A204.1 (cell line): ENCODE results near the gene CCDC88C.
"Not testable (repeated sequence)": the region's sequence is repeated elsewhere in the genome, so short reads cannot be mapped to it uniquely, and the experiment has no call there.

Experiments
- FAIRE-seq: peaks from 2 replicates; lab custom pipeline; 2012; peaks lifted over from hg19 to GRCh38; lab: Jason Lieb, UNC

The CCDC88C gene

DNA sequence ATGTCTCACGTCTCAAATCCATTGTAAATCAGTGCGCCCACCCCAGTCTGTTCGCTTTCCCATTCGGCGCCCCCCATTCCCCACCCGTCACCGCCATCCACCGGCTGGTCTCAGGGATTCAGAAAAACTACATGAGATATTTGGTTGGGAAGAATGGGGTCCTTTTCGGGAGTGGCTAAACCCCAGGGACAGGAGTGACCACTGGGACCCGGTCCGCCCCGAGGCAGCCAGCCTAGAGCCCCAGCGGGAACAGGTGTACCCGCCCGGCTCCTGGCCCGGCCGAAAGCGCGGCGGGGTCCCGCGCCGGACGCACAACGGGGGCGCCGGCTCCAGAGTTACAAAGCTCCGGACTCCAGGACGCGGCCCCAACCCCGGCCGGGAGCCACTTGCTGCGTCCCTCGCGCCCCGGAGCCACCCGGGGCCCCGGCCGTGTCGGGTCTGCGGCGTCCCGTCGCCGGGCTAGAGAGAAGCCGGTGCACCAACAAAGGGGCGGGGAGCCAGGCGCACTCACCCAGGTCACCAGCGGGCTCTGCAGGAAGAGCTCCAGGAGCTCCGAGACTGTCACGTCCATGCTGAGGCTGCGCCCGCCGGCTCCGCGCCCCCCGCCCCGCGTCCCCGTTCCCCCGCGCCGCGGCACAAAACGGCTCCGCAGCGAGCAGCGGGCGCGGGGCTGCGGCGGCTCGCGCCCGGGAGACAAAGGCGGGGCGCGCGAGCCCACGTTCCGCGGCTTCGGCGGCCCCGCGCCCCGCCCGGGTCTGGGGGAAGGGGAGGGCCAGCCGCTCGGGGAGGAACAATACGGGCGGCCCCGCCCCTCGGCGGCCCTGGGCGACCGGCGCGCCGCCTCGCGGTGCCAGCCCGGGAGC is at the start of gene CCDC88C:
Gene CCDC88C, minus strand, starts transcription at position 701 of the 863 bp plus-strand sequence. Its CDS starts 130 bp downstream, at position 571.
- FAIRE-seq, result no peak

- no peak for FAIRE-seq
Observed at GRCh38 chr14:91466192-91466591, 48.6 kb upstream of the CCDC88C start.

DNA sequence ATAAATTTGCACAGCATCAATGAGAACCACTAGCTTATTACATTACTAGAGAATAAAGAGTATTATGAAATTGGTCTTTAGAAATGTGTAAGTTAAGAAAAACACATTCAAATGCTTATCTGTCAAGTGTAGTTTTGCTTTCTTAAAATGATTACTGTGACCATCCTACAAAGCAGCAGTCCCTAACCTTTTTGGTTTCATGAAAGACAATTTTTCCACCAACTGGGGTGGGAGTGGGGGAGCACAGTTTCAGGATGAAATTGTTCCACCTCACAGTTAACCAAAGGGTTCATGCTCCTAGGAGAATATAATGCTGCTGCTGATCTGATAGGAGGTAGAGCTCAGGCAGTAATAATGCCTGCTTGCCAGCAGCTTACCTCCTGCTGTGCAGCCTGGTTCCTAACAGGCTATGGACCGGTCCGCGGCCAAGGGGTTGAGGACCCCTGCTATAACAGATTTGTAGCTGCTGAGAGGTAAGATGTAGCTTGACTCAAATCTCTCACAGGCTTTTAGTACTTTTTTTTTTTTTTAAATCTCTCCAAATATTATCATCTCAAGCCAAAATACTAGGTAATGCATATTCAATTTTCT is 47.1 kb upstream of the CCDC88C start:
- FAIRE-seq, result no peak

DNA sequence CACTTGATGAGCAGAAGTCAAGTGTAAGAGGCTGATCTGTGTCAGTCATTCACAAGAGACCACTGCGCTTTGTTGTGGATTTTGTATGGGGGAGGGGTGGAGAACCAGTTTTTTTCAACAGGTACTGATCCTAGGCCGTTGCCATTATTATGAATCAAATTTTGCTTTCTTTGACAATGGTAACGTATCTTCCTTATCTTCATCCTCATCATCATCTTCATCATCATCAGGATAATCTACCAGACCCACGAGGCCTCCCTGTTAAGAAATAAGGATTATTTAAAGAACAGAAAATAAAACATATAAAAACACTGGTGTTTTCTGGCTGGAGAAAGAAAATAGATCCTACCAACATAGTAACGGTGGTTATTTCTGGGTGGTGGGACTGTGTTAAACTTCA is 41.0 kb upstream of the CCDC88C start:
- no peak for FAIRE-seq

DNA sequence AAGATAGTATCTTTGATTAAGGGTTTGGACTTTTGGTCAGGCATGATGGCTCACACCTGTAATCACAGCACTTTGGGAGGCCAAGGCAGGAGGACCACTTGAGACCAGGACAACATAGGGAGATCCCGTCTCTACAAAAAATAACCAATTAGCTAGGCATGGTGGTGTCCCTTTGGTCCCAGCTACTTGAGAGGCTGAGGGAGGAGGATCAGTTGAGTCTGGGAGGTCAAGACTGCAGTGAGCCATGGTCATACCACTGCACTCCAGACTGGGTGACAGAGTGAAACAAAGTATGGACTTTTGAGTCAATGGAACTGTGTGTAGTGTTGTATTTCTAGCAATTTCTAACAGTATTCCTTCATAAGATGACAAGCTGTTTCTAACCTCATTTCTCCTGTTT is 38.7 kb upstream of the CCDC88C start:
- FAIRE-seq, result no peak

GRCh38 chr14:91454580-91454979 is 37.0 kb upstream of the CCDC88C start:
- FAIRE-seq, result no peak

DNA sequence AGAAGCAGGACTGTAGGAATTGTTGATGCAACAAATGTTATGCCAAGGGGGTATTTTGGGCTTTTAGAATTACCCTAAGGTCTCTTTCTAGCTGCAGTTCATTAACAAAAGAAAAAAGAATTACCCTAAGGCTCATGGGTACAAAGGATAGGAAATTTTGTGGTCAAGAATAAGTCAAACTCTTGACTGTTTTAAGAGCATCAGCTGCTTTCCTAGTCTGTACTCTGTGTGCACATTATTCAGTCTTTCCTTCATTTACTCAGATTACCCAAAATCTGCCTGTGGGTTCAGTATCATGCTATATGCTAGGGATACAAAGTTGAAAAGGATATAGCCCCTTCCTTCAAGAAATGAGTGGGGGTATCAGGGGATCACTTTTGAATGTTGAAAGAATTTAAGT is 36.5 kb upstream of the CCDC88C start:
- no peak for FAIRE-seq

DNA sequence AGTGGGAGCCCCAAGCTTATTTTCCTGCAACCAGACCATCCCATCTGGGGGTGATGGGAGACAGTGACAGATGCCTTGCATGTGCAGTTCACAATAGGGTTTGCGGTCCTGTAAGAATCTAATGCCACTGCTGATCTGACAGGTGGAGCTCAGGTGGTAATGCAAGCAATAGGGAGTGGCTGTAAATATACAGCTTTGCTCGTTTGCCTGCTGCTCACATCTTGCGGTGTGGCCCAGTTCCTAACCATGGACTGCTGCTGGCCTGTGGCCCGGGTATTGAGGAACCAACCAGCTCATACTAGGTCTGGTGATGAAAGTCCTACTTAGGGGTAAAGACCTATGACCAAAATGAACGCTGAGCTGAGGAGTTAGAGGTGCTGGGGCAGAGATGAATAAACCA is 36.1 kb upstream of the CCDC88C start:
- FAIRE-seq, result no peak

- no peak for FAIRE-seq
Observed at GRCh38 chr14:91444335-91445020, 26.9 kb upstream of the CCDC88C start.

DNA sequence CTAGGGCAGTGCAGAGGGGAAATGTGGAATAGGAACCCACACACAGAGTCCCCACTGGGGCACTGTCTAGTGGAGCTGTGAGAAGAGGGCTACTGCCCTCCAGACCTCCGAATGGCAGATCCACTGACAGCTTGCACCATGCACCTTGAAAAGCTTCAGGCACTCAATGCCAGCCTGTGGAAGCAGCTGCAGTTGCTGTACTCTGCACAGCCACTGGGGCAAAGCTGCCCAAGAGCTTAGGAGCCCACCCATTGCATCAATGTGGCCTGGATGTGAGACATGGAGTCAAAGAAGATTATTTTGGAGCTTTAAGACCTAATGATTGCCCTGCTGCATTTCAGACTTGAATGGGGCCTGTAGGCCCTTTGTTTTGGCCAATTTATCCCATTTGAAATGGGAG is 21.7 kb upstream of the CCDC88C start:
- FAIRE-seq, result no peak

GRCh38 chr14:91438845-91439244 is 21.2 kb upstream of the CCDC88C start:
- no peak for FAIRE-seq

GRCh38 chr14:91436266-91436665 is 18.6 kb upstream of the CCDC88C start:
- not testable (repeated sequence) for FAIRE-seq

DNA sequence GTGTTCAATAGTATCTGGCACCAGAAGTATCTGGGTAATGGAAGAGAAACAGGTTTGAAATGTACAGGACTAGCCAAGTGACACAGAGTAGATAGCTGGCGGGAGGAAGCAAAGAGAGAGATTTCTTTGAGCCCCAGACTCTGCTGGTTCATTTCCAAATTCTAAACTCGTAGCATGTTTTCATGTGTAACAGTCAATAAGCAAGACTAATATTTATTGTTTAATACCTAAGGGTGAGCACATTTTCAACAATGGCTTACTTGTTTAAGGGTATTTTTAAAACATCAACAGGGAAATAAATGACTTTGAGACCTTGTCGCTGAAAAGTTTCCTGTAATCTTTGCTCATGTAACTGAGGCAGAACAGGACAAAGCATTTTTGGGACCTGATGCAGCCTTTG is 11.8 kb upstream of the CCDC88C start:
- FAIRE-seq, result no peak

- FAIRE-seq, result not testable (repeated sequence)
Observed at GRCh38 chr14:91428931-91429330, 11.3 kb upstream of the CCDC88C start.

DNA sequence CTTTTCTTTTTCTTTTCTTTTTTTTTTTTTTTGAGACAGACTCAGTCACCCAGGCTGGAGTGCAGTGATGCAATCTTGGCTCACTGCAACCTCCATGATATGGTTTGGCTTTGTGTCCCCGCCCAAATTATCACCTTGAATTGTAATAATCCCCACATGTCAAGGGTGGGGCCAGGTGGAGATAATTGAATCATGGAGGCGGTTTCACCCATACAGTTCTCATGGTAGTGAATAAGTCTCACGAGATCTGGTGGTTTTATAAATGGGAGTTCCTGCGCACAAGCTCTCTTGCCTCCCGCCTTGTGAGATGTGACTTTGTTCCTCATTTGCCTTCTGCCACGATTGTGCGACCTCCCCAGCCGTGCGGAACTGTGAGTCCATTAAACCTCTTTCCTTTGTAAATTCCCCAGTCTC is 7.9 kb upstream of the CCDC88C start:
- not testable (repeated sequence) for FAIRE-seq

- FAIRE-seq, result no peak
Observed at GRCh38 chr14:91424813-91425530, 7.4 kb upstream of the CCDC88C start.

DNA sequence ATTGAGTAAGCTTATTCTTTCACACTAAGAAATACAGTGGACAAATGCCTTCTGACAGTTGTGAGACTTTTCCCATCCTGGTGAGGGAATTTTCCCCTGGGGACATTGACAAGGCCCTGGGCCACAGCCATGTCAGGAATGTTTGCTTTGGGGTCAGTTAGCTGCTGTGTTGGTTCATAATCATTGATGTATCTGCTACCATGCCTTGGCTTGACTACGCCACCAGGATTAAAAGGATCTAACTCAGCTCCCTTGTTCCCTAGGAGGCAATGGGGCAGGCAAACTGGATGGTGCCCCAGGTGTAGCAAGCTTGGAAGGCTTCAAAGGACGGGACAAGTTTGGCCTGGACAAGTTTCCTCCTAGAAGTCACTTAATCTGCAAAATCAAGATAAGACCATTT is 3.1 kb upstream of the CCDC88C start:
- FAIRE-seq, result no peak

- FAIRE-seq, result no peak
Observed at GRCh38 chr14:91419451-91419850, 1.8 kb upstream of the CCDC88C start.

- FAIRE-seq, result no peak
Observed at GRCh38 chr14:91419044-91419397, 1.4 kb upstream of the CCDC88C start.

GRCh38 chr14:91418387-91419043 is 895 bp upstream of the CCDC88C start:
- FAIRE-seq, result no peak

DNA sequence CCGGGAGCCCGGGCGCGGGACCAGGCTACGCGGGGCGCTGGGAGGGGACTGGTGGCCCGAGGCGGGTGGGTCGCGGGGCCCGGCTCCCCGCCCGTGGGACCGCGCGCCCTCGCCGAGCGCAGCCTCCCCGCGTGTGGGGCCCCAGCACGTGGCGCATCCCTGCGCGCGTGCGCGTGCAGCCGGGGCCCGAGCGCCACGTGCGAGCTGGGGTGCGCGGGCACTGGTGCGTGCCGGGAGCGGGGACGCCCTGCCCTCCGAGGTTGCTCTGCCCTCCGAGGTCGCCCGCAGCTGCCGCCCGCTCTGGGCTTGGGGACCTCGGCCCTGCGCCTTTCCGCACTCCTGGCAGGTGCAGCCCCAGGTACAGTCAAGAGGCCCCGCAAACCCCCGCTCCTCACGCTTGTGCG is 365 bp upstream of the CCDC88C start:
- no peak for FAIRE-seq

GRCh38 chr14:91416744-91417119 is 888 bp downstream of the CCDC88C start:
- no peak for FAIRE-seq
